NCI-H524 treated with DMSO at 0.1 percent for 48 hours (cell line): Measurements from ENCODE around the gene PBX3.

Experiments used
- DNase-seq: peaks from one replicate; lab custom pipeline; 2025; lab: John Stamatoyannopoulos, UW

The PBX3 gene

DNA sequence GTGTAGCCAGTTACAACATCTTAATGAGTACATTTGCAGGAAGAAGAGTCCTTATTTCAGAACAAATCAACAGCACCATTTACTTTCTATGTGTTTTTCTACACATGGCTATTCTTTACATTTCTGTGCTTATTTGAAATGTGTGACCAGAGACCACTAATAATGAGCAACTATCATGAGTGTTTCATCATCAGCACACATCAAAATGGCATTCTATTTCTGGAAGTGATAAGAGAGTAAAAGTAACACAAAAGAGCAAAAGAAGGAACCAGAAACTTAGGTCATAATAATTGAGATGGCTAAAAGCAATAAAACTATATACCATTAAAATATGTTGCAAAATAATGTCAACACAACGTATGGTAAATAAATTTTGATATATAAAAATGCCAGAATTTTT is 159.7 kb downstream of the PBX3 start:
- no peak for DNase-seq

GRCh38 chr9:125908136-125908535 is 161.0 kb downstream of the PBX3 start:
- no peak for DNase-seq

DNA sequence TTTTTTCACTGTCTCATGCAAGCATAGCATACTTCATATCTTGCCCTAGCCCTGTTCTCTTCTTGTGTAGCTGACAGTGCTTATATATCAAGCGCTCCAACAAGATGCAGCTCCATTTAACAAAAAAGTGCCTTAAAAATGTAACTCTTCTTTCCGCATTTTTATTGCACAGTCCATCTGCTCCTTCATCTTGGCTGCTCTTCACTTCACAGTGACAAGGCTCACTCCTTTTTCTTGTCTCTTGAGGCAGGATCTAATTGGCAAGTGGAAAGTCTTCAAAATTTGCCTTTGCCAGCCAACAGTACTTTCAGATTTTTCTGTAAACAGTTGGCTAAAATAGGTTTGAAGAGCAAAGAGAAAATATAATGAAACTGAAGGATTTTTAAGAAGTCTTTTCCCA is 161.8 kb downstream of the PBX3 start:
- no peak for DNase-seq

DNA sequence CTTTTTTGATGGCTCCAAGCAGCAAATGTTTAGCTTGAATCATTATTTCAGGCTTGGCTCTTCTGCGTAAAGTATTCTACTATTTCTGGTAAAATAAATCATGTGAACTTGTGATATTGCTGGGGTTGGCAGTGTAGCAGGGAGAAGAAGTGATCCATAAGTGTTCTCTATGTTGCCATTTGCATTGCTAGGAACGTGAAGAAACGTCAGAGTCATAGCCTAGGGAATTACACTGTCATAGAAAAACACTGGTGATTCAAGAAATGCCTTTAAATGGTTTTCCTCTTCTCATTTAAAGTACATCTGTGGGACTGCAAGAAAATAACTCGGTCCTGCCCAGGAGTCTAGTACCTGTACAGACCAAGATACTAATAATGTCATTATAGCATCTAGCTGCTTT is 162.3 kb downstream of the PBX3 start:
- no peak for DNase-seq

GRCh38 chr9:125910286-125910685 is 163.1 kb downstream of the PBX3 start:
- DNase-seq = no peak

DNA sequence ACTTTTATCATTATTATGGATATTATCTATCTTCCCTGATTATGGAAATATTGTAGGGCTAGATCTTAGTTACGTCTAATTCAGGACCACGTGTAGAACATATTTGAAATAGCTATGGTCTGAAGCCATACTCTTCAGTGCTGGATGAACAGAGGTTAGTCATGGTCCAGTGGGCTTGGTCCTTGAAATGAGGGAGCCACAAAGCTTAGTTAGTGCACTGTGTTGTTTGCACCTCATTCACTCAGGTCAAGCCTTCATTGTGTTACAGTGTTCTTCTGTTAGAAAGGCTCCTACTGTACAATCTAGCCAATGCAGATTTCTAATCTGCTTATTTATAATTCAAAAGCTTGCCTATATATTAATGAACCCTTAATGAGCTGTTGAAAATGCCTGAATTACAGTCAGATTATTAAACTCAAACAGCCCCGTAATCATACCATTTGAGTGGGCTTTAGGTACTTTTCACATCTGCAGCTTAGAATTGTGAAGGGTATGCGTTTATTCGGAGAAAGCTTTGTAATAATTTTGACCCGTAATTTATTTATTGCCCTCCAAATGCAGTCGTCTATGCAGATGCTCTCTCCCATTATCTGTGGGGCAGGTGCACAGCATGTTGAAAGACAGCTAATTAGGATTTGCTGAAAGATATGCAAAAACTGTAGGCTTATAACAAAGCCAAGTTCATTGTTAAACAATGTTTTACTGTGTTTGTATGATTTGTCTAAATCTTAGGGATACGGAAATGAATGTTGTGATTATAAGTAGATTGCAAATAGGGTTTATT is 164.9 kb downstream of the PBX3 start:
- peak; percentile 98 for DNase-seq

GRCh38 chr9:125912667-125913066 is 165.5 kb downstream of the PBX3 start:
- no peak for DNase-seq

DNA sequence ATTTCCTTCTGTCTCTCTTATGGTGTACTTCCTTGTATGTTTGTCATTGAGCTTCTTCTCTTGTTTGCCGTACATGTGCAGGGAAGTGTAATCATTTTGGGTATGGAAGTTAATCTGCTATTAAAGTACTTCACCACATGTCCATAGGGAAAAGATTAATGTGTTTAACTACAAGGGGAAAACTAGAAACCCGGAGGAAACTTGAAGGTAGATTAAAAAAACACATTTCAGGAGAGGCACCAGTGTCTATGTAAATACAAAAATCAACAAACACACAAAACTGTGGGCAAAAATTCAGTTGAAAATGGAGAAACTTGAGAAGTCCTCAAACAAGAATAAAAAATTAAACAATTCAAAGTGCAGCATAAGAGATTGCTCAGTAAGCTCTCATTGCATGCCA is 166.4 kb downstream of the PBX3 start:
- DNase-seq = peak; percentile 85

- no peak for DNase-seq
Measured at GRCh38 chr9:125914411-125914810, 167.2 kb downstream of the PBX3 start.

DNA sequence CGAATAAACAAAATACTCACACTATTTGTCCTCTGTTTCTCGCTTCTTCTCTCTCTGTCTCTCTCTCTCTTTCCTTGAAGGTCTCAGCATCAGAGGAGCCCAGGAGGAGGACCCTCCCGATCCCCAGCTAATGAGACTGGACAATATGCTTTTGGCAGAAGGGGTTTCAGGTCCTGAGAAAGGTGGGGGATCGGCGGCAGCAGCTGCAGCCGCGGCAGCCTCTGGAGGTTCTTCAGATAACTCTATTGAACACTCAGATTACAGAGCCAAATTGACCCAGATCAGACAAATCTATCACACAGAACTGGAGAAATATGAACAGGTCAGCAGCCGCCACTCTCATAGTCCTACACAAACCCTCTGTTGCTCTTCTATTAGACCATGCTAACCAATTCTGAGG is 168.4 kb downstream of the PBX3 start:
- no peak for DNase-seq

DNA sequence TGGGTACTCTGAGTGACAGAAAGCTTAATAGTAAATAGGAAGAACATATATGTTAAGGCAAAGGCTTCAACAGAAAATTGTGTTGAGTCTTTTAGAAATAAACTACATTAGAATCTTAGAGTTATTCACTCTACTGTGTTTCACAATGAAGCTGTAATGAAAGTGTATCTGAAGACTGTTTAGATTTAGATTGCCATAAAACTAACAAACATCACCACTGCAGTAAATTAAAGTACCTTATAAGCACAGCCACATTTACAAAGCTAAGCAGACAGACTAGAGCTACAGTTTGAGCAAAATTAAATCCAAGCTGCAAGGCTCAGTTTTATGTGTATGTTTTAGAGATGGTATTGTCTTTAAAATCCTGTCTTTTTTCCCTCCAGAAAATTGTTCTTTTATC is 172.4 kb downstream of the PBX3 start:
- DNase-seq = no peak

DNA sequence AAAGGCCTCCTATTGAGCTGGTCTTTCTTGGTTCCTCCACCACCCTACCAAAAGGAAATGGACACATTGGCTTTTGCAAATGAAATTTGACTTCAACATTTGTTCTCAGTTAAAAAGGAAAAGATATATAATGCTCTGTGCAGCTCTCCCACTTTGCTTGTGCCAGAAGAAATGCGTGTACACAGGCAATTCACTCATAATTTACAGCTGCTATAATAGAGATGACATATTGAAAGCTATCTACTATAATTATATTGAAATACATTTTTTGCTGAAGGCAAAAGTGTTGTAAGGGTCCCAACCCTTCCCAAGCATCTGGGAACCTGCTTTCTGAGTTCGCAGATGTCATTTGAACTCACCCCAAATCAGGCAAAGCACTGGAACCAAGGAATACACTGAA is 173.2 kb downstream of the PBX3 start:
- DNase-seq = no peak

- no peak for DNase-seq
Measured at GRCh38 chr9:125922854-125923253, 175.7 kb downstream of the PBX3 start.

GRCh38 chr9:125924351-125924750 is 177.2 kb downstream of the PBX3 start:
- DNase-seq = no peak

DNA sequence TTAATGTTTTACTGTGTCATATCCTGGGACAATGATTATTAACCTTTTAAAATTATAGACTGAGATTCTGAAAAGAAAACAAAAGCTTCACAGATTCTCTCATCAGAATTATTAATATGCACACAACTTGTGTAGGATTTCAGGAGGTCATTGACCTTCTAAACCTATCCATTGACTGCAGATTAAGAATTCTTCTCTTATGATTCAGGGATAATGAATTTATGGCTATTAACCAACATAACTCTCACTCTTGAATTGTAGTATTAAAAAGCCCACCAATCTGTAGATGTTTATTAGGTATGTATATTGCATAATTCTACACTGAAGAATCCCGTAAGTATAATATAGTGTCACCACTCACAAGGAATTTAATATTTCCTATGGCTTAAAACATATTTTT is 179.8 kb downstream of the PBX3 start:
- DNase-seq = no peak

DNA sequence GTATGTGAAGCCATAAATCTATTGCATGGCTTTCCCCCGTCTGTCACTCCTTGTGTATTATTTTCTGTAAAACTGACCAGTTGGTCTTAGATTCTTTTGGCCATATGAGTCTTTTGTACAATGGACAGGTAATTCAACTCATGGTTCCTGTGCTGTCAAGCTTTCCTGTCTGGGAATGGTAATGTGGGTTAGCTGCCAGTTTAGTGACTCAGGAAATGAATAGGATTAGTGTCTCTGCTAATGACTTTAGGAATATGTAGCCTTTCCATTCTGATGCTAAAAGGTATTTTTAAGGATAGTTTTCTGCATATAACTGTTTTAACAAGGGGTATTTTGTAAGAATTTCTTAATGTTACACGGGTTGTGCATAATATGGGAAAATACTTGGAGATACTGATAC is 182.7 kb downstream of the PBX3 start:
- no peak for DNase-seq

DNA sequence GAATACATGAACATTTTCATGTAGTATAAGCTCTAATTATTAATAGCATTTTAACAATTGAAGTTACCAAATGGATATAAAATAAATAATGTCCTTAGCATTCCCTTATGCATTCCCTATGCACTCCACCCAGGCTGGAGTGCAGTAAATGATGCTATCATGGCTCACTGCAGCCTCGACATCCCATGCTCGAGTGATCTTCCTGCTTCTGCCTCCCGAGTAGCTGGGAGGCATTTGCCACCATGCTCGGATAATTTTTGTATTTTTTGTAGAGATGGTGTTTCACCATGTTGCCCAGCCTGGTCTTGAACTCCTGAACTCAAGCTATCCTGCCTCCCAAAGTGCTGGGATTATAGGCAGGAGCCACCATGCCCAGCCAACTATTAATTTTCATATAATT is 184.0 kb downstream of the PBX3 start:
- DNase-seq = no peak

- no peak for DNase-seq
Measured at GRCh38 chr9:125932012-125932411, 184.8 kb downstream of the PBX3 start.

- DNase-seq = no peak
Measured at GRCh38 chr9:125932746-125933455, 185.7 kb downstream of the PBX3 start.

GRCh38 chr9:125942125-125942524 is 195.0 kb downstream of the PBX3 start:
- DNase-seq = no peak

DNA sequence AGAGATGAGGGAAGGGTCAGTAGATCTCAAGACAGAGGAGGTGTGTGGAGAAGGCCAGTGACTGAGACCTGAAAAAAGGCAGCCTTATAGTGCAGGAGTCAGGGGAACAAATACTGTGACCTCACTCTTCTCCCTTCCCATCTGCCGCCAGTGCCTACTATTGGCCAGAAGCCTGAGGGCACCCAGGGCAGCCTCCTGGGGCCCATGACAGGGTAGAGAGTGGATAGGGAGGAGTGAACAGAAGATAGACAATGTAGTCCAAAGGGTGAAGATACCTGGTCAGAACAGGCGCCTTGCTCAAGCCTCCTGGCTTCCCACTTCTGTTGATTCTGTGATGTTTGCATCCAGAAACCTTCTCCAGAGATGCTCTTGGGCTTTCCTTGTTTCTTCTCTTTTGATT is 196.7 kb downstream of the PBX3 start:
- DNase-seq = no peak

GRCh38 chr9:125946397-125946796 is 199.2 kb downstream of the PBX3 start:
- no peak for DNase-seq

- DNase-seq = no peak
Measured at GRCh38 chr9:125948887-125949596, 201.9 kb downstream of the PBX3 start.
